ENCODE results near the gene KIFAP3.
"Not testable (repeated sequence)": the region's sequence is repeated elsewhere in the genome, so short reads cannot be mapped to it uniquely, and the experiment has no call there.

Gene KIFAP3

DNA sequence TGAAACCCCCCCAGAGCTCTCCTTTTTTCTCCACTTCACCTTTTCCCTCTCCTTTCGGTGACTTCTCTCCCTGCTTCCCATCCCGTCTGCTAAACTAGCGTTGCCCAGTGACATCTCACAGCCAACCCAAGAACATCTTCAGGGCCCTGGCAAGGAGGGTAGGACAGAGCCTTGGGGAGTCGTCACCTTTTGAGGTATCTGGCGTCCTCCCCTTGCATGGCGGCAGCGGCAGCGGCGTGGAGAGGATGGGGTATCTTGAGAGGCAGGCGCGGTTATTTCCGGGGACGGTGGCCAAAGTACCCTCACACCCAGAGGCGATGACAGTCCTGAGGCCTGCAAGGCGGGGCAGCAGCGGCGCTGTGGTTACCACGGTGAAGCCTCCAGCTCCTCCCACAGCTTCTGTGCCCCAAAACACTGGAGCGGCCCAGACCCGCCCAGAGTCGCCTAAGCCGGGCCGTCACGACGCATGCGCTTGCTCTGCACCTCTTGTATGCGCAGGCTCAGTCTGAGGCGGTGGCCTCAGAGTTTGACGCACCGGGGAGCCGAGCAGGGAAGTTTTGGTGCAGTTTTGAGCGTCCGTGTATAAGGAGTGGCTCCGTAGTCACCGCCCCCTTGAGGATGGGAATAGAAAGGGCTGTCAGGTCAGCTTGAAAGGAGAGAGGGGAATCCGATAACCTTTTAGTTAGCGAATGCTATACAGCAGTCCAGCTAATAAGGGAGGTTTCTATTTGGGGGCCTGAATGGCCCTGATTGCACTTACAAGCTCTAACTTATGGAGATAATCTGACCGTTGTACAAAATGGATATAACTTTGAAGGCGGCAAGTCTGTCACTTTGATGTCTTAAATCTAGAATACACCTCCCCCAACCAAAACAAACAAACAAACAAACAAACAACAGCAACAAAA is at the start of gene KIFAP3:
Gene KIFAP3 (minus strand): TSS at position 446 of the 908 bp plus-strand sequence. CDS start 228 bp downstream, at position 218.
- peak; percentile 97 for DNase-seq

DNA sequence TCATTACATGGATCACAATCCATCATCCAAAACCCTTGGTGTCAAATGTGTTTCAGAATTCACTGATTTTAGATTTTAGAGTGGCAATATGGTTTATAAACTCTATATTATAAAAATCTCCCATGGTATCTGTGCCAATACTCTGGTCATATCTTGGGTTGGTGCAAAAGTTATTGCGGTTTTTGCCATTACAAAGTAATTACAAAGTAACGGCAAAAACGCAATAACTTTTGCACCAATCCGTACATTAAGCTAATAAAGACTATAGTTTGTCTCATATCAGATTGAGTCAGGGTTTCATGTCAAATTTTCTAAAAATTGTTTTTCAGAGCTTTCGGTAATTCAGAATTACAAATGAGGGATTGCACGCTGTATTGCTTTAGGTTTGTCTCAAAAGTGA is 47.9 kb upstream of the KIFAP3 start:
- no peak for DNase-seq

DNA sequence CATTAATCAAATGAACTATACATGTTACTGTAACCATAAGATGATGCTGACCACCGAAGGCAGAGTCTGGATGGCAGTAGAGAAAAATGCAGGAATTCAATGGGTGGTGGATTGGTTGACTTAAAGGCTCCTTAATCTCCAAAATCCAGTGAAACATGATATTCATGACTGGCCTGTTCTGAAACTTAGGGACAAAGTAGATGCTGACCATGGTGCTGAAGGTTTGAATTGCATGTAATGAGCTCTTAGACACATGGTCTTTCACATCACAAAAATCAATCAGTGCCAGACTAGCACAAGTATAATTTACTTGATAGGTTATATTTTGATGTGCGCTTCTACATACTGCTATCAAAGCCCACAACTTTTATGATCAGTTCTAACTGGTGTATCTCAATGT is 40.4 kb upstream of the KIFAP3 start:
- no peak for DNase-seq

DNA sequence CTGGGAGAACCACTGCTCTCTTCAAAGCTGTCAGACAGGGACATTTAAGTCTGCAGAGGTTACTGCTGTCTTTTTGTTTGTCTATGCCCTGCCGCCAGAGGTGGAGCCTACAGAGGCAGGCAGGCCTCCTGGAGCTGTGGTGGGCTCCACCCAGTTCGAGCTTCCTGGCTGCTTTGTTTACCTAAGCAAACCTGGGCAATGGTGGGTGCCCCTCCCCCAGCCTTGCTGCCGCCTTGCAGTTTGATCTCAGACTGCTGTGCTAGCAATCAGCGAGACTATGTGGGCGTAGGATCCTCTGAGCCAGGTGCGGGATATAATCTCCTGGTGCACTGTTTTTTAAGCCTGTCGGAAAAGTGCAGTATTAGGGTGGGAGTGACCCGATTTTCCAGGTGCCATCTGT is 38.6 kb upstream of the KIFAP3 start:
- DNase-seq = not testable (repeated sequence)

DNA sequence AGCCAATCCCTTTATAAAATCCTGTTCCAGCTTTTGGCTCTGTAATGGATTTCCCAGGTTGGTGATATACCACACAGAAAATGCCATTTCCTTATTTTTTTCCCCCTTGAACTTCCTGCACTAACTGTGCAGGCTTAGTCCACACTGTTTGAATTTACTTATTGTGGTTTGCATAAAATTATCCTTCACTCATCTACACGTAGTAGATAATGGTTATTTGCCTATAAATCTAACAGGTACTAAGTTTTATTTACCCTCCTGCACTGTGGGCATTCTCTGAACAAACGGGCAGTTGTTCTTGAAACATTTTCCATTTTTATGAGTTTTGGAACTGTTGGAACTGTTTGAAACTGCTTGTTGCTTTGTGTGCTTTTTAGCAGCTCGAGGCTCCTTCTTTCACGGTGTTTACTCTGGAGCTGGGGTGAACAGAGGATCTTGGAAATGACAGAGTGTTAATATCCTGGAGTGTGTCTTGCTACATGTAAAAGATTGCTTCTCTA is 23.0 kb upstream of the KIFAP3 start:
- no peak for DNase-seq

DNA sequence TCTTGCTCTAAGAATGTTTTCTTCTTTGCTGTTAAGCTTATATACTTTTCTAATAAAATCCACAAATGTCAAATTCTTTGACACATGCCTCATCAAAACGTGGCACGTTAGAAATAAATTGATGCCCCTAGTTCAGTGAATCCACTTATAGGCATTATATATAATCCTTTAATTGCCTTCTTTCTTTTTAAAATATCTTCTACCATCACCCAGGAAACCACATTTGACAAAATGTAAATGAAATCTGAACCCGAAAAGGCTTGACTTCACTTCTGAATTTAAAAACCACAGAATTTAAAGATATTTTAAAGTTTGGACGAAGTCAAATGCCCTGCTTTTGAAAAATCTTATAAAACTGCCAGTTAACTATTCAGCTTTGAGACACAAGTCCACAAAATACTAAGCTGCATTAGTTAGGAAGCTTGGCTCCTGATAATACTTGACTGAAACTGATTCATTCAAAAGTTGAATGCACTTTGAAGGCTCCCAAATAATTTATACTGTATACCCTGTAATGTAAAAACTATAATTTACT is 22.4 kb upstream of the KIFAP3 start:
- DNase-seq = no peak

DNA sequence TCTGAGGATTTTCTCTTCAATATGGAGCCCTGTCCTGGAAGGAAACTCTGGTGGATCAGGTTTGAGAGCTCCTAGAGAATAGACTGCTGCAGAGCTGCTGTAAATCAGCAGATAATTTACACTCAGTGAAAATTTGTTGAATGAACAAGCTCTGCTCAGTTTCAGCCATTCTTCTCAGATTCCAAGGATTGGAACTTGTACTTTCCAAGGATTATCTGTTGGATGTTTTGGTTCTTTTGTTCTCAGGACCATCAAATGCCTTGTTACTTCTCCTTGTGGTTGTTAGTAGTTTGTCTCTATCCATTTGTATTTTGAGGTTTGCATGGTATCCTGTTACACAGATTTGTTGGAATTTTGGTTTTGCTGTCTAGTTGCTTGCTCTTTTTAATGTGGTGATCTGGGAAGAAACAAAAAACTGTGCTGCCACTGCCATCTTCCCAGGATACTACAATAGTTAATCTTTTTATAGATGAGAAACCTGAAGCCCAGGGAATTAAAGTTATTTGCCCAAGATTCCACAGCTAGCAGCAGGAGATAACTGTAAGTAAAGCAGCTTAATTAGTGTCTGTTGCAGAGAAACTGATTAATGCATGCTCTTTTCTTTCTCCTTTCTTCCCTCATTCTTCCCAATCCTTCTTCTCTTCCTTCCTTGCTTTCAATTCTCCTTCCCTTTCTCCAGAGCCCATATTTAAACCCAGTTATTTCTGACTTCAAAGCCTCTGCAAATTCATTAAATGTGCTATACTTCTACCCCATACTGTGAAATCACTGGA is 21.7 kb upstream of the KIFAP3 start:
- DNase-seq = no peak

DNA sequence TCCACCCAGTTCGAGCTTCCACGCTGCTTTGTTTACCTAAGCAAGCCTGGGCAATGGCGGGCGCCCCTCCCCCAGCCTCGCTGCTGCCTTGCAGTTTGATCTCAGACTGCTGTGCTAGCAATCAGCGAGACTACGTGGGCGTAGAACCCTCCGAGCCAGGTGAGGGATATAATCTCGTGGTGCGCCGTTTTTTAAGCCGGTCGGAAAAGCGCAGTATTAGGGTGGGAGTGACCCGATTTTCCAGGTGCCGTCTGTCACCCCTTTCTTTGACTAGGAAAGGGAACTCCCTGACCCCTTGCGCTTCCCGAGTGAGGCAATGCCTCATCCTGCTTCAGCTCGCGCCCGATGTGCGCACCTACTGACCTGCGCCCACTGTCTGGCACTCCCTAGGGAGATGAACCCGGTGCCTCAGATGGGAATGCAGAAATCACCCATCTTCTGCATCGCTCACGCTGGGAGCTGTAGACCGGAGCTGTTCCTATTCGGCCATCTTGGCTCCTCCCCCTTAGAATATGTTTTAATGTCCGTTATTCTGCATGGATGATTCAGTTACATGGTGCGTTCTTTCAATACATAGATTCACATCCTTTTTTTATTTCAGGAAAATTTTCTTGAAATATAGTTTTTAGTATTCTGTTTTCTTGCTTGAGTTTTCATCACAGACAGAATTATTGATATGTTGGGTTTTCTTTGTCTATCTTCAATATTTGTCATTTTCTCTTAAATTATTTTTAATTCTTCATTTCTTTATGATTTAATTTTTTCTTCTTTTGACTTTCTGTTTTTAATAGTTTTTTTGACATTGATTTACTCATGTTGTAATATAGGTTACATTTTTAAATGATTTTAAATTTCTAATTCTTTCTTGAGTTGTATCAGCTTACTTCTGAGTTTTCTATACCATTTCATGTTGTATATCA is 20.5 kb upstream of the KIFAP3 start:
- not testable (repeated sequence) for DNase-seq

DNA sequence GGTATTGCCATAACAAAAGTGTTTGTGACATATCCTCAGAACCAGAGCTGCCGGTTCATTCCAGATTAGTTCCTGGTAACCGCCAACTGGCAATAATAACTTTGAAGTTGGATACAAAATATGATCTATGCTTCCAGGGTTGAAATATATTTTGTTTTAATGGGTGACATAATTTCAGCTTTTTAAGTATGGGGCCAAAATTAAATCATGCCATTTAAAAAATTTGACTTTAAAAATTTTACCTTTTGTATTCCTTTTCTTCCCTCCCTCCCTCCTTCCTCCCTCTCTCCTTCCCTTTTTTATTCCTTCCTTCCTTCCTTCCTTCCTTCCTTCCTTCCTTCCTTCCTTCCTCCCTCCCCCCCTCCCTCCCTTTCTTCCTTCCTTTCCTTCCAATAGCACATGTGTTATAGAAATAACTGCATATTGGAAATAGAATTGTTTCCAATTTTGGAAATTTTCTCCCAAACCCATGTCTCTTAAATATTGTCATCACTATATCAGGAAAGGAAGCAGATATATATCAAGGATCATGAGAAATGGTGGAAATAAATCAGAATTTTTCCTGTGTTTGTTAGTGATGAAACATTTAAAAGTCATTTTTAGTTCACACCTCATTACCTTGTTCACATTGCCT is 12.0 kb upstream of the KIFAP3 start:
- DNase-seq = no peak

DNA sequence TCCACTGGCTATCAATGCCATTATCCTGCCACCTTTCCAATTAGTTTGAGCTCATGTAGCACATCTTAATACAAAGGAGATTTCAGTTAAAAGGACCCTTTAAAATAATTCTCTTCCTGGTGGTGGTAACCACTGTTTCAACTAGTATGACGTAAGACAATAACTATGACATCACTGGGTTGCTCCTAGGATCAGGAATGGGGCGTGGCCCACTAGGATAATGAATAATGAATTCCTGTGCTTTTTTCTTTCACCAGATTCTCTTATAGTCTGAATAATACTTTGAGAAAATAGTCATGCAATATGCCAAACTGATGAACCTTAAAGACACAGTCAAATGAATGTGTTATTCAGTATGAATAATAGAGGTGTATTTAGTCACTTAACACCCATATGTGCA is 10.6 kb upstream of the KIFAP3 start:
- no peak for DNase-seq

DNA sequence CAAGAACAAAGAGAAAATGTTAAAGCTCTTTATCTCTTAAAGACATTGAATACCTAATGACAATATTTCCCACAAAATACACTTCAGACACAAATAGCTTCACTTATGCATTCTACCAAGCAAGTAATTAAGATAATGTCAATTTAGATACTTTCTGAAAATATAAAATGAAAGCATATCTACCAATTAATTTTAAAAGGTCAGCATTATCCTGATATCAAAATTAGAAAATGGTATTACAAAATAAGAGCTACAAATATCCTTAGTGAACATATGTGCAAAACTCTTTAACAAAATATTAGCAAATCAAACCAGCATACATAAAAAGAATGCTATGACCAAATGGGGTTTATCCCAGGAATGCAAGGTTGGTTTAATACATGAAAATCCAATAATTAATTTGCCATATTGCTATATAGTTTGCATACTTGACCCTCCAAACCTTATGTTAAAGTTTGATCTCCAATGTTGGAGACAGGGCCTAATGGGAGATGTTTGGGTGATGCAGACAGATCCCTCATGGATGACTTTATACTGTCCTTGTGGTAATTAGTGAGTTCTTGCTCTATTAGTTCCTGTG is 4.2 kb upstream of the KIFAP3 start:
- no peak for DNase-seq

DNA sequence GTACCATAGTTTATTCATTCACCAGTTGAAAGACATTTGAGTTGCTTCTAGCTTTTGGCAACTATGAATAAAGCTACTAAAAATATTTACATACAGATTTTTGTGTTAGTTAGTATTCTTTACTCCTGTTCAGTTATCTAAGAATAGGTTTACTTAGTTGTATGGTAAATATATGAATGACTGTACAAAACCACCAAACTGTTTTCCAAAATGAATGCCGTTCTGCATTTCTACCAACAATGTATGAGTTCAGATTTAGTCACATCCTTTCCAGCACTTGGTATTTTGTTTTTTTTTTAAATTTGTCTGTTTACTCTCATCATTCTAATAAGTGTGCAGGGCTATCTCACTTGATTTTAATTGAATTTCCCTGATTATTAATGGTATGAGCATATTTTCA is 3.4 kb upstream of the KIFAP3 start:
- DNase-seq = no peak

DNA sequence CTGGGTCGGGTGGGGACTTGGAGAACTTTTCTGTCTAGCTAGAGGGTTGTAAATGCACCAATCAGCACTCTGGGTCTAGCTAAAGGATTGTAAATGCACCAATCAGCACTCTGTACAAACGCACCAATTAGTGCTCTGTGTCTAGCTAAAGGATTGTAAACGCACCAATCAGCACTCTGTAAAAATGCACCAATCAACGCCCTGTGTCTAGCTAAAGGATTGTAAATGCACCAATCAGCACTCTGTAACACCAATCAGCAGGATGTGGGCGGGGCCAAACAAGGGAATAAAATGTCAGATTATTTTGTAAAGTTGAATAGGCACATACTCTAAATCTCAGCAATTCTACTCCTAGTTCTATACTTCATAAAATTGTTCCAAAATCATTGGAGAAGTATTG is 2.5 kb upstream of the KIFAP3 start:
- not testable (repeated sequence) for DNase-seq

DNA sequence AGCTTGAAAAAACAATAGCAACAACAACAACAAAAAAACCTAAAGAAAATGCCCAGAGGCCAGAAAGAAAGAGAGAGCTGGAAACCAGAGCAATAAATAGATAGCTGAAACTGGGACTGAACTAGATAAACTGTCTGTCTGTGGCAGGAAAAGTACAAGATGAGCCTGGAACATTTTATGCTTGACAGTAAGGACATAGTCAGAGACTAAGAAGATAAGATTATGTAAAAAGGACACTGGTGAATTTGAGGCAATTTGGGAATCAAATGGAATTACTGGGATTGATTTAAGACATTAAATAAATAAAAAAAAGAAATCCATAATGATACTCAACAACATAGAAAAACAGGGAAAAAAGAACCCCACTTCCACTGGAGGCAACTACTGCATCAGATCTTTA is 1.7 kb upstream of the KIFAP3 start:
- no peak for DNase-seq

DNA sequence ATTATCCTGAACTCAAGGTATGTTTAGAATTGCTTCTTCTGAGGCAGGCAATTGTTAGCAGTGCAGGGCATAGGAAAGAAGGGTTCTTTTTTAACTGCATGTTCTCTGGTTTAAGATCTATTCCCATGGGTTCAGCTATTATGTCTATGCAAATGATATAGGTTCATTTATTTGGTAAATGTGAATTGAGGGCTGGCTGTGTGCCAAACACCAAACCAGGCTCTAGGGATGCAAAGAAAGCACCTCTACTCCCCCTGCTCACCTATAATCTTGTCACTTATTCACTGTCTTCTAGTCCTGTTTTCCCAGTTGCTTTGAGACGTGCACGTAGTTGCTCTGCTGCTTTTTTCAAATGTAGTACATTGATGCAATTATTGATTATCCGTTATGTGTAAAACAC is 691 bp upstream of the KIFAP3 start:
- DNase-seq = peak; percentile 18

DNA sequence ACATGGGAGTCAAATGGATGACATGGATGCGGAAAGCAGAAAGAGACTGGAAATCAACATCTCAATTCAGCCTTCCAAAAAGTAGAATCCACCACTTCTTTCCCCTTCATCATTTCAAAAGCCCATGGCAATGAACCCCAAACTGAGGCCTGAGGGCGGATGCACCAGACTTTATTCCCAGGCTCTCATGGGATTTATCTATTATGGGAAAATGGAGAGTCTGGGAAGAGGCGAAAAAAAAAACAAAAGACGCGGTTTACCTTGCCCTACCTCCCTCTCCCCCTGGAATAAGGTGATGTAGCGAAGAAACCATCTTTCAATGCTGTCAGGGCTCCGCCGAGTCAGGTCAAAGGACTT is 624 bp downstream of the KIFAP3 start:
- no peak for DNase-seq

DNA sequence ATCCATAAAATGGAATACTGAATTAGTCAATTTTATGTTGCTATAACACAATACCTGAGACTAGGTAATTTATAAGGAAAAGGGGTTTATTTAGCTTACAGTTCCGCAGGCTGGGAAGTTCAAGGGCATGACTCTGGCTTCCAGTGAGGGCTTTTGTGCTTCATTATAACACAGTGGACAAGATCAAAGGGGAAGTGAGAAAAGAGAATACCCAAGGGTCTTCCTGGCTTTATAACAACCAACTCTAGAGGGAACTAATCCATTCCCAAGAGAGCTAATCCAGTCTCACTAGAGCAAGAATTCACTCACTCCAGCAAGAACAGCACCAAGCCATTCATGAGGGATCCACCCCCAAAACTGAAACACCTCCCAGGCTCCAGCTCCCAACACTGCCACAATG is 3.1 kb downstream of the KIFAP3 start:
- no peak for DNase-seq

DNA sequence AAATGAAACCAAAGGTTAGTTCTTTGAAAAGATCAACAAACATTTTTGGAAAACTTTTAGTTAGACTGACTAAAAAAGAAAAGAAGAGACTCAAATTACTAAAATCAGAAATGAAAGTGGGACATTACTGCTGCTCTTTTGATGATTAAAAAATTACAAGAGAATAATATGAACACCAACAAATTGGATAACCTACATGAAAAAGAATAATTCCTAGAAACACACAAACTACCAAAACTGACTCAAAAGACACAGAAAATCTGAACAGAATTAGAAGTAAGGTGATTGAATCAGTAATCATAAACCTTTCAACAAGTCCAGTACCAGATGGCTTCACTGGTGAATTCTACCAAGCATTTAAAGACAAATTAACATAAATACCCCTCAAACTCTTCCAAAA is 5.6 kb downstream of the KIFAP3 start:
- no peak for DNase-seq

DNA sequence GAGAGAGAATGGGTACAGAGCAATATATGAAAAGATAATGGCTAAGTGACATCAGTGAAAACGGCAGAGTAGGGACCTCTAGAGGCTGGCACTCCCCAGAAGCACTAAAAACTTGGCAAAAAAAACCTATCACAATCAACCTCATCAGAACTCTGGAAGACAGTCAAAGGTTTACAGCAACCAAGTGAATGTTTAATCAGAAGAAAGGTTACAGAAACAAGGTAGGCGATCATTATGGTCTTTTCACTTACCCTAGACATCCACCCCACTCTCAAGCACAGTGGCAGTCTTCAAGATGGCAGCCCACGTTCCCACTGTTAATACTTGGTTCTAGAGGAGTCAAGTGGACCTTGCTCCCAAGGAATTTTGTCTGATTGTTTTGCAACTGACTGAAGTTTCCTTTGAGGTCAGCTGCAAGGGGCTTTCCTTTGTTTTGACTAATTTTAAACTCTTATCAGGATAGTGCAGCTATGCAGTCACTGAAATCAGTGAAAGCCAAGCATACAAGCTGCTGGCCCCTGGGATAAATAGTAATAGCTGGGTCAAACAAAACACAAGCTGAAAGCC is 7.2 kb downstream of the KIFAP3 start:
- DNase-seq = no peak

DNA sequence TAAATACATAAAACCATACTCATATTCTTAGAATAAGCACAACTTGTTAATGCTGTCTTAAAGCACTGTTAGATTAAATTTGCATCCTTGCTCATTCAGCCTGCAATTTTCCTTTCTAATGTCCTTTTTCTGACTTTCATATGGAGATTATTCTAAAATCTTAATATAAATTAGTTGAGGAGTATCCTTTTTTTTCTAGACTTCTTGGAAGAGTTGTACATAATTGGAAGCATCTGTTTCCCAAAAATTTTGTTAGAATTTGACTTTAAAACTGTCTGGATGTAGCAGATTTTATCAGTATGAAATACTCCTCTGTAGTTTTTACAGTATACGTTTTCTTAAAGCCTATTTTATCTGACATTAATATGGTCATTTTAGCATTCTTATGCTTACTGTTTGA is 9.7 kb downstream of the KIFAP3 start:
- no peak for DNase-seq

DNA sequence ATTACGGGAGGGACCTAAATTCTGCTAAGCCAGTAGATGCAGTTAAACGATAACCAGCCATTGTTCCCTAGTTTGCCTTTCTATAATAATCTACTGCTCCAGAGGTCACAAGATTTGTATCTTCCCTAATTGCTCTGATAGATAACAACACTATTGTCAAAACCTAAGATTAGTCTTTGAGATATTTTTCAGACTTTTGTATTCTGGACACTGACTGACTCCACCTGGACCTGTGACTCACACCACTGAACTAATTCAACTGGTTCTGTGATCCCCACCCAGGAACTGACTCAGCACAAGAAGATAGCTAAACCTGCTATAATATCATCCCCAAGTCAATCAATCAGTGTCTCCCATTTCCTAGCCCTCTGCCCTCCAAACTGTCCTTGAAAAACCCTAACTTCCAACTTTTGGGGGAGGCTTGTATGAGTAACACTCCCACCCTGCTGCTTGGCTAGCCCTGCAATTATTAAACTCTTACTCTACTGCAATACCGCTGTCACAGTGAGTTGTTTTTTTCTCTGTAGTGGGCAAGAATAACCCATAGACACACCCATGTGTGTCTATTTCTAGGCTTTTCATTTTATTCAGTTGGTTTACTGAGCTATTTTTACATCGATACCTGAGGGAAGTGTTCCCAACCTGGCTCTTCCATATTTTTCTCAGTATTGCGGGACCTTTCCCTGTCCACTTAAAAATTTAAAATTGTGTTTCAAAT is 11.2 kb downstream of the KIFAP3 start:
- no peak for DNase-seq
